Endothelial cell of umbilical vein (primary cell): ENCODE measurements around the gene POLRMT. TPM values are rescaled to one million over a fixed set of nuclear protein-coding genes. Genes with fewer than 3 reads are reported as not detected.

ENCODE experiments used
- BruUV-seq: library from RNA; stranded (reverse); fragments of 400-500 nt; replicated peaks from 2 replicates; lab custom pipeline; 2021; lab: Mats Ljungman, UMichigan
- CTCF ChIA-PET: fragments of 300-600, 350-600 bp; sonication (Branson Sonifier 250); formaldehyde crosslinking; loops from one replicate; lab custom pipeline; 2021; ENCODE audit warnings: antibody characterized with exemption, inconsistent platforms; lab: Charles Lee
- POLR2A ChIA-PET: fragments of 300-600, 350-600 bp; sonication (Branson Sonifier 250); formaldehyde crosslinking; loops from one replicate; lab custom pipeline; 2021; ENCODE audit warnings: antibody characterized with exemption, inconsistent platforms; lab: Charles Lee
- DNase-seq: peaks from one replicate; pipeline ENCODE4 v3.0.0-alpha.2; 2011; ENCODE audit warnings: low read depth, low spot score
- FAIRE-seq: peaks from 2 replicates; lab custom pipeline; 2011; peaks lifted over from hg19 to GRCh38; lab: Jason Lieb, UNC
- H2AFZ ChIP-seq: 2 replicates; pipeline ENCODE4 v1.6.0; 2012; ENCODE audit warnings: low read depth, low read length, control low read depth, inconsistent platforms
- H3K27ac ChIP-seq: 2 replicates; pipeline ENCODE4 v1.5.1; 2011; ENCODE audit warnings: low read depth, mild to moderate bottlenecking, control low read depth, low read length, moderate library complexity; ENCODE audit not compliant: insufficient read depth
- H3K27me3 ChIP-seq, 2 experiments: 2 replicates each; pipeline versions ENCODE4 v1.6.0 to v1.6.1; 2011; ENCODE audit warnings: low read length in 2 of 2, mixed read lengths in 1 of 2; ENCODE audit not compliant: control insufficient read depth in 2 of 2, insufficient read depth in 2 of 2
- H3K36me3 ChIP-seq, 2 experiments: 2 replicates in 1 of 2; 3 replicates in 1 of 2; pipeline ENCODE4 v1.5.1; 2011; ENCODE audit warnings: low read length in 2 of 2, mild to moderate bottlenecking in 1 of 2, moderate library complexity in 1 of 2; ENCODE audit not compliant: control insufficient read depth in 2 of 2, insufficient read depth in 2 of 2; ENCODE audit errors: extremely low read depth in 1 of 2
- H3K4me1 ChIP-seq: 3 replicates; pipeline ENCODE4 v1.5.1; 2011; ENCODE audit warnings: mild to moderate bottlenecking, low read length; ENCODE audit not compliant: control insufficient read depth, insufficient read depth; ENCODE audit errors: extremely low read depth
- H3K4me2 ChIP-seq: 2 replicates; pipeline ENCODE4 v1.6.1; 2011; ENCODE audit warnings: low read length, control low read depth, mixed read lengths; ENCODE audit not compliant: insufficient read depth
- H3K4me3 ChIP-seq, 3 experiments: fragments of 200-600 bp in 1 of 3; sonication (generic), shearing (Covaris generic) in 1 of 3; replicated peaks in 1 of 3; 2 replicates each; pipeline ENCODE4 v1.5.1; 2011 to 2016; ENCODE audit warnings: control low read depth in 3 of 3, low read length in 3 of 3, mild to moderate bottlenecking in 2 of 3, inconsistent platforms in 1 of 3, low read depth in 1 of 3, moderate library complexity in 1 of 3; ENCODE audit not compliant: insufficient read depth in 1 of 3
- H3K79me2 ChIP-seq: 2 replicates; pipeline ENCODE4 v1.6.0; 2012; ENCODE audit warnings: low read length, inconsistent platforms; ENCODE audit not compliant: control insufficient read depth, insufficient read depth
- H3K9ac ChIP-seq: replicated peaks from 2 replicates; pipeline ENCODE3; 2011; ENCODE audit warnings: low read length, control low read depth; ENCODE audit not compliant: insufficient read depth; ENCODE audit errors: extremely low read depth
- H3K9me1 ChIP-seq: replicated peaks from 3 replicates; pipeline ENCODE4 v1.6.0; 2011; ENCODE audit warnings: mild to moderate bottlenecking, low read length; ENCODE audit not compliant: control insufficient read depth, insufficient read depth; ENCODE audit errors: extremely low read depth
- H3K9me3 ChIP-seq: replicated peaks from 2 replicates; pipeline ENCODE4 v1.5.1; 2012; ENCODE audit warnings: low read length, inconsistent platforms; ENCODE audit not compliant: control insufficient read depth, insufficient read depth
- H4K20me1 ChIP-seq: replicated peaks from 2 replicates; pipeline ENCODE3; 2011; ENCODE audit warnings: mild to moderate bottlenecking, low read length; ENCODE audit not compliant: control insufficient read depth, insufficient read depth; ENCODE audit errors: extremely low read depth
- EZH2 ChIP-seq: IDR thresholded peaks from 2 replicates; pipeline ENCODE4 v1.6.1; 2012; ENCODE audit warnings: borderline replicate concordance, low read depth, mild to moderate bottlenecking, moderate library complexity, low read length, inconsistent platforms; ENCODE audit not compliant: severe bottlenecking
- FOS ChIP-seq: IDR thresholded peaks from 2 replicates; pipeline ENCODE4 v1.6.1; 2011; ENCODE audit warnings: mild to moderate bottlenecking, low read length, moderate library complexity, borderline replicate concordance; ENCODE audit not compliant: insufficient read depth
- GATA2 ChIP-seq: IDR thresholded peaks from 2 replicates; pipeline ENCODE4 v1.7.0; 2011; ENCODE audit warnings: low read depth, mild to moderate bottlenecking, moderate library complexity, mixed read lengths, low read length; ENCODE audit not compliant: insufficient read length, insufficient read depth
- JUN ChIP-seq: IDR thresholded peaks from 2 replicates; pipeline ENCODE4 v1.6.1; 2011; ENCODE audit warnings: borderline replicate concordance, low read depth; ENCODE audit not compliant: insufficient read length, insufficient read depth
- MYC ChIP-seq: IDR thresholded peaks from one replicate; pipeline ENCODE4 v1.6.1; 2011; ENCODE audit warnings: mild to moderate bottlenecking, low read depth, low read length
- POLR2A ChIP-seq: IDR thresholded peaks from 2 replicates; pipeline ENCODE4 v1.6.1; 2012; ENCODE audit warnings: low read depth, mild to moderate bottlenecking, control low read depth, low read length
- POLR2AphosphoS5 ChIP-seq: IDR thresholded peaks from 2 replicates; pipeline ENCODE4 v1.6.1; 2012; ENCODE audit warnings: low read depth, mild to moderate bottlenecking, control low read depth, low read length, moderate library complexity; ENCODE audit not compliant: insufficient read depth
- dilution Hi-C: fragments of 300-500 bp; cut with MboI; formaldehyde crosslinking; loops from one replicate; pipeline ENCODE4 v1.15.0; 2019; ENCODE audit warnings: low sequenced_read_pairs; ENCODE audit not compliant: extremely low pct_ligation_motif_present
- intact Hi-C: fragments of 100-400 bp; cut with micrococcal nuclease; formaldehyde crosslinking; loops from one replicate; pipeline ENCODE4 v1.10.0; 2022
- polyA plus RNA-seq, 4 experiments: library from polyadenylated mRNA; depleted of rRNA in 3 of 4; stranded (reverse) in 3 of 4; unstranded in 1 of 4; fragments of >200 nt; gene quantifications; 2 replicates each; pipeline versions ENCODE4 v1.2.1 to v1.2.3, GENCODE V29; 2011 to 2012; ENCODE audit warnings: missing spikeins in 1 of 4
- total RNA-seq: library from RNA; stranded (reverse); gene quantifications from 2 replicates; pipeline ENCODE4 v1.2.3, GENCODE V29; 2021
- TF ChIP-seq, protein P1 (sequence below): IDR thresholded peaks from 2 replicates; pipeline ENCODE4 v1.6.1; 2011; ENCODE audit not compliant: insufficient read depth, insufficient read length
- TF ChIP-seq, protein P2 (sequence below), 2 donors: IDR thresholded peaks; 1 replicate in 1 of 2; 2 replicates in 1 of 2; pipeline ENCODE4 v1.5.1; 2011; ENCODE audit warnings: low read length in 2 of 2, mild to moderate bottlenecking in 2 of 2, moderate library complexity in 2 of 2, control low read depth in 1 of 2, inconsistent platforms in 1 of 2, low read depth in 1 of 2; ENCODE audit not compliant: insufficient read depth in 1 of 2; ENCODE audit errors: extremely low read depth in 1 of 2

POLRMT gene
- total and polyA plus RNA-seq, 2 donors (not counting 3 experiments of a cell fraction or from before 2014, with no cell fraction given): 38.9 to 50.6 TPM

DNA sequence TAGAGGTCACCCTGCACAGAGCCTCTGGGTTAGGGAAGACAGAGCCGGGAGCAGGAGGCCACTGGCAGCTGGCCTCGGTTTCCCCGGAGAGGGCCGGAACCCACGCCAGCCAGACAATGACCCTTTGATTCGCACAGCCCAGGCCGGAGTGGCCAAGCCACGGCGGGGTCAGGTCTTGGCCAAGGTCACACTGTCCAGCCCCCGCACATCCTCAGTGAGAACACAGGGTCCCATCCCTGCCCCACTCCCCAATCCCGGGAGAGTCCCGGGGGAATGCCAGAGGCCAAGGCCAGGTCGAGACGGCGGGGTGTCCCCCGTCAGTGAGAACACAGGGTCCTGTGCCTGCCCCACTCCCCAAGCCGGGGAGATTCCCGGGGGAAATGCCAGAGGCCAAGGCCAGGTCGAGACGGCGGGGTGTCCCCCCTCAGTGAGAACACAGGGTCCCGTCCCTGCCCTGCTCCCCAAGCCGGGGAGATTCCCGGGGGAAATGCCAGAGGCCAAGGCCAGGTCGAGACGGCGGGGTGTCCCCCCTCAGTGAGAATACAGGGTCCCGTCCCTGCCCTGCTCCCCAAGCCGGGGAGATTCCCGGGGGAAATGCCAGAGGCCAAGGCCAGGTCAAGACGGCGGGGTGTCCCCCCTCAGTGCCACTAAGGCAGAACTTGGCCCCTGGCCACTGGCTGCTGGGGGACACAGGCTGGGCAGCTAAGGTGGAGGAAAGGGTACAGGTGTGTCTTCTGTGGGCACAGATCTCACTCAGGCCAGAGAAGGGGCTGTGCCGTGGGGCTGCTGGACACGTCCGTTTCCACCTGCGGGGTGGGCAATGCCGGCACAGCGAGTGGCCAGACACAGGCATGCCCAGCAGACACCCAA lies 41.2 kb upstream of the POLRMT start:
- Histone ChIP-seq H3K27me3 (no peaks in the 10 kb centered on the region), H2AFZ (no peak overlapping the region), H3K4me3 (no peak overlapping the region), H3K9me1 (no peaks in the 10 kb centered on the region), H3K9me3 (no peaks in the 10 kb centered on the region), H3K79me2 (peaks cover 12% of the 10 kb centered on the region), H4K20me1 (no peaks in the 10 kb centered on the region), H3K9ac (no peak overlapping the region), H3K36me3 (no peaks in the 10 kb centered on the region), H3K4me2 (no peak overlapping the region), H3K27ac (no peak overlapping the region), H3K4me1 (peaks cover 15% of the 10 kb centered on the region)
- intact Hi-C loops: no loop called here
- dilution Hi-C loops: no loop called here
- BruUV-seq: no TSS peak
- no peak for FAIRE-seq
- DNase-seq: no peak
- POLR2A ChIA-PET: no interaction called here
- CTCF ChIA-PET: interaction anchor here (3.5 kb wide), 1 partner anchor 60 kb away, joined by 20 read pairs; no protein-coding TSS in a partner anchor
- TF ChIP-seq, protein P1, sequence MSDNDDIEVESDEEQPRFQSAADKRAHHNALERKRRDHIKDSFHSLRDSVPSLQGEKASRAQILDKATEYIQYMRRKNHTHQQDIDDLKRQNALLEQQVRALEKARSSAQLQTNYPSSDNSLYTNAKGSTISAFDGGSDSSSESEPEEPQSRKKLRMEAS: no peak
- no peak for TF ChIP-seq FOS
- TF ChIP-seq, protein P2, sequence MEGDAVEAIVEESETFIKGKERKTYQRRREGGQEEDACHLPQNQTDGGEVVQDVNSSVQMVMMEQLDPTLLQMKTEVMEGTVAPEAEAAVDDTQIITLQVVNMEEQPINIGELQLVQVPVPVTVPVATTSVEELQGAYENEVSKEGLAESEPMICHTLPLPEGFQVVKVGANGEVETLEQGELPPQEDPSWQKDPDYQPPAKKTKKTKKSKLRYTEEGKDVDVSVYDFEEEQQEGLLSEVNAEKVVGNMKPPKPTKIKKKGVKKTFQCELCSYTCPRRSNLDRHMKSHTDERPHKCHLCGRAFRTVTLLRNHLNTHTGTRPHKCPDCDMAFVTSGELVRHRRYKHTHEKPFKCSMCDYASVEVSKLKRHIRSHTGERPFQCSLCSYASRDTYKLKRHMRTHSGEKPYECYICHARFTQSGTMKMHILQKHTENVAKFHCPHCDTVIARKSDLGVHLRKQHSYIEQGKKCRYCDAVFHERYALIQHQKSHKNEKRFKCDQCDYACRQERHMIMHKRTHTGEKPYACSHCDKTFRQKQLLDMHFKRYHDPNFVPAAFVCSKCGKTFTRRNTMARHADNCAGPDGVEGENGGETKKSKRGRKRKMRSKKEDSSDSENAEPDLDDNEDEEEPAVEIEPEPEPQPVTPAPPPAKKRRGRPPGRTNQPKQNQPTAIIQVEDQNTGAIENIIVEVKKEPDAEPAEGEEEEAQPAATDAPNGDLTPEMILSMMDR (IDR thresholded peaks at IDR 0.05; ENCODE audit: extremely low read depth in 1 of 2, insufficient read depth in 1 of 2, low read depth in 1 of 2, low read length in 2 of 2): no peak
- TF ChIP-seq MYC: no peak
- TF ChIP-seq EZH2: no peak
- no peak for TF ChIP-seq JUN
- TF ChIP-seq POLR2AphosphoS5: no peak
- TF ChIP-seq POLR2A: no peak
- no peak for TF ChIP-seq GATA2
